ENCODE measurements around the gene OPRD1. TPM values are rescaled to one million over a fixed set of nuclear protein-coding genes. Genes with fewer than 3 reads are reported as not detected.

Gene OPRD1
- total and polyA plus RNA-seq, 8 donors, result 0.18 to 0.42 (median 0.23) TPM; not detected in 2

GRCh38 chr1:28775121-28775942 is 36.6 kb upstream of the OPRD1 start:
- H3K4me3 ChIP-seq, result peak overlapping the region; percentile 31 to 43
- no peaks in the 10 kb centered on the region for H3K9me3 ChIP-seq
- no peak for TF ChIP-seq CTCF (IDR thresholded peaks at IDR 0.05)
- peaks cover 6 to 24% of the 10 kb centered on the region in 2 donors for H3K4me1 ChIP-seq
- peak overlapping the region; percentile 46 to 71 for H3K27ac ChIP-seq
- ATAC-seq (peak; percentile 97), DNase-seq (peak; percentile 36 to 96 (median 82))
- H3K27me3 ChIP-seq, result no peaks in the 10 kb centered on the region
- intact Hi-C loops (cut with DNase I), result no loop called here
- H3K36me3 ChIP-seq, result peaks cover 0 to 17% of the 10 kb centered on the region in 2 donors

- TF ChIP-seq CTCF (IDR thresholded peaks at IDR 0.05), result no peak
- intact Hi-C loops (cut with DNase I), result no loop called here
- H3K27ac ChIP-seq, result no peak overlapping the region
- H3K4me1 ChIP-seq, result peaks cover 6 to 26% of the 10 kb centered on the region in 2 donors
- H3K27me3 ChIP-seq, result no peaks in the 10 kb centered on the region
- peaks cover 0 to 10% of the 10 kb centered on the region in 2 donors for H3K36me3 ChIP-seq
- ATAC-seq, result no peak
- DNase-seq, result no peak
- H3K4me3 ChIP-seq, result no peak overlapping the region
- no peaks in the 10 kb centered on the region for H3K9me3 ChIP-seq
Measured at GRCh38 chr1:28776341-28776740, 35.6 kb upstream of the OPRD1 start.

GRCh38 chr1:28778021-28778420 is 33.9 kb upstream of the OPRD1 start:
- Histone ChIP-seq H3K27me3 (no peaks in the 10 kb centered on the region), H3K36me3 (peaks cover 0 to 9% of the 10 kb centered on the region in 2 donors), H3K4me1 (peaks cover 6 to 26% of the 10 kb centered on the region in 2 donors), H3K27ac (no peak overlapping the region), H3K9me3 (no peaks in the 10 kb centered on the region), H3K4me3 (no peak overlapping the region)
- intact Hi-C loops (cut with DNase I), result no loop called here
- TF ChIP-seq CTCF (IDR thresholded peaks at IDR 0.05), result no peak
- DNase-seq (no peak), ATAC-seq (no peak)

- peak overlapping the region in 1 of 2 donors; percentile 55 for H3K27ac ChIP-seq
Measured at GRCh38 chr1:28779751-28780408, 32.1 kb upstream of the OPRD1 start.

More at GRCh38 chr1:28779751-28780408, 32.1 kb upstream of the OPRD1 start:
- Histone ChIP-seq H3K4me1 (peaks cover 2 to 17% of the 10 kb centered on the region in 2 donors), H3K36me3 (no peaks in the 10 kb centered on the region), H3K27me3 (no peaks in the 10 kb centered on the region), H3K4me3 (no peak overlapping the region), H3K9me3 (no peaks in the 10 kb centered on the region)
- DNase-seq (no peak), ATAC-seq (no peak)
- TF ChIP-seq CTCF (IDR thresholded peaks at IDR 0.05), result no peak
- intact Hi-C loops (cut with DNase I), result loop anchor here (5.0 to 10.0 kb wide), 3 partner anchors 92 to 255 kb away; no protein-coding TSS in a partner anchor

Data from left lung (tissue), 10 donors.